ENCODE measurements around the gene FNBP1.
"Not testable (repeated sequence)": the region's sequence is repeated elsewhere in the genome, so short reads cannot be mapped to it uniquely, and the experiment has no call there.

The FNBP1 gene

GRCh38 chr9:130043654-130044623 lies 950 bp upstream of the FNBP1 start:
- DNase-seq: no peak

- no peak for DNase-seq
Observed at GRCh38 chr9:130042406-130042884, 544 bp downstream of the FNBP1 start.

- DNase-seq: no peak
Observed at GRCh38 chr9:130041648-130042405, 1.2 kb downstream of the FNBP1 start.

- DNase-seq: no peak
Observed at GRCh38 chr9:130040984-130041647, 1.9 kb downstream of the FNBP1 start.

- DNase-seq: no peak
Observed at GRCh38 chr9:130039528-130040147, 3.4 kb downstream of the FNBP1 start.

GRCh38 chr9:130036099-130036498 lies 6.9 kb downstream of the FNBP1 start:
- no peak for DNase-seq

- no peak for DNase-seq
Observed at GRCh38 chr9:130034570-130034969, 8.4 kb downstream of the FNBP1 start.

- DNase-seq: no peak
Observed at GRCh38 chr9:130030651-130031127, 12.3 kb downstream of the FNBP1 start.

- DNase-seq: no peak
Observed at GRCh38 chr9:130029223-130029973, 13.6 kb downstream of the FNBP1 start.

- no peak for DNase-seq
Observed at GRCh38 chr9:130028493-130029222, 14.3 kb downstream of the FNBP1 start.

GRCh38 chr9:130027533-130028365 lies 15.2 kb downstream of the FNBP1 start:
- DNase-seq: no peak

GRCh38 chr9:130026583-130027340 lies 16.2 kb downstream of the FNBP1 start:
- DNase-seq: no peak

GRCh38 chr9:130024597-130024994 lies 18.4 kb downstream of the FNBP1 start:
- DNase-seq: no peak

GRCh38 chr9:130023994-130024596 lies 18.9 kb downstream of the FNBP1 start:
- no peak for DNase-seq

GRCh38 chr9:130023144-130023787 lies 19.7 kb downstream of the FNBP1 start:
- no peak for DNase-seq

- no peak for DNase-seq
Observed at GRCh38 chr9:130022566-130023143, 20.3 kb downstream of the FNBP1 start.

- not testable (repeated sequence) for DNase-seq
Observed at GRCh38 chr9:130021842-130022241, 21.1 kb downstream of the FNBP1 start.

- DNase-seq: no peak
Observed at GRCh38 chr9:130021123-130021522, 21.9 kb downstream of the FNBP1 start.

Measured in NCI-H2107 (cell line).